Breast epithelium (tissue), 3 donors: ENCODE measurements around the gene MR1.

Experiments used
- POLR2AphosphoS5 ChIP-seq, 3 donors: sonication (generic); formaldehyde crosslinking; IDR thresholded peaks; one replicate each; pipeline ENCODE4 v1.6.1; 2017; ENCODE audit warnings: antibody characterized with exemption in 3 of 3
- TF ChIP-seq, protein P1 (sequence below), 3 donors: fragments of 450-650 bp; IDR thresholded peaks; one replicate each; pipeline ENCODE4 v1.5.1; 2016 to 2017; ENCODE audit warnings: antibody characterized with exemption in 3 of 3, mild to moderate bottlenecking in 3 of 3, moderate library complexity in 3 of 3

DNA sequence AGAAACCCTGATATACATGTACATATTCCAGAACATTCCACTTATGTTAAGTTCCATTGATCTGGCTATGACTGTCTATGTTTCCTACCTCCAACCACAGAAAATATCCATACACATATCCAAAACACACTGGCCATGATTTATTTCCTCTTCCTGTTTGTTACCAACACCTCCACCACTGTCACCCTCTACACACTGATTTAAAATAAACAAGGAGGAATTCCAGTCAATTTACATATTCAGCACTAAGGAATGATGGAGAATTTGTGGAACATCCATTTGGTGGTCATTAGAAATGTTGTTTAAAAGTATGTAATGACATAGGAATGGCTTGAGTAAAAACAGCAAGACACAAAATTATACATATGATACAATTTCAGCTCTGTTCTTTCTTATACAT is 5.6 kb upstream of the MR1 start:
- TF ChIP-seq, protein P1, sequence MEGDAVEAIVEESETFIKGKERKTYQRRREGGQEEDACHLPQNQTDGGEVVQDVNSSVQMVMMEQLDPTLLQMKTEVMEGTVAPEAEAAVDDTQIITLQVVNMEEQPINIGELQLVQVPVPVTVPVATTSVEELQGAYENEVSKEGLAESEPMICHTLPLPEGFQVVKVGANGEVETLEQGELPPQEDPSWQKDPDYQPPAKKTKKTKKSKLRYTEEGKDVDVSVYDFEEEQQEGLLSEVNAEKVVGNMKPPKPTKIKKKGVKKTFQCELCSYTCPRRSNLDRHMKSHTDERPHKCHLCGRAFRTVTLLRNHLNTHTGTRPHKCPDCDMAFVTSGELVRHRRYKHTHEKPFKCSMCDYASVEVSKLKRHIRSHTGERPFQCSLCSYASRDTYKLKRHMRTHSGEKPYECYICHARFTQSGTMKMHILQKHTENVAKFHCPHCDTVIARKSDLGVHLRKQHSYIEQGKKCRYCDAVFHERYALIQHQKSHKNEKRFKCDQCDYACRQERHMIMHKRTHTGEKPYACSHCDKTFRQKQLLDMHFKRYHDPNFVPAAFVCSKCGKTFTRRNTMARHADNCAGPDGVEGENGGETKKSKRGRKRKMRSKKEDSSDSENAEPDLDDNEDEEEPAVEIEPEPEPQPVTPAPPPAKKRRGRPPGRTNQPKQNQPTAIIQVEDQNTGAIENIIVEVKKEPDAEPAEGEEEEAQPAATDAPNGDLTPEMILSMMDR (IDR thresholded peaks at IDR 0.05): no peak
- TF ChIP-seq POLR2AphosphoS5 (IDR thresholded peaks at IDR 0.05): no peak
